HG03378 (cell line): ENCODE results near the gene UNC79.

Experiments
- ATAC-seq: cut with Tn5 transposase; IDR thresholded peaks from one replicate; pipeline ENCODE4 v1.9.1; 2021; ENCODE audit warnings: mild to moderate bottlenecking, moderate library complexity; ENCODE audit not compliant: unreplicated experiment

UNC79 gene

DNA sequence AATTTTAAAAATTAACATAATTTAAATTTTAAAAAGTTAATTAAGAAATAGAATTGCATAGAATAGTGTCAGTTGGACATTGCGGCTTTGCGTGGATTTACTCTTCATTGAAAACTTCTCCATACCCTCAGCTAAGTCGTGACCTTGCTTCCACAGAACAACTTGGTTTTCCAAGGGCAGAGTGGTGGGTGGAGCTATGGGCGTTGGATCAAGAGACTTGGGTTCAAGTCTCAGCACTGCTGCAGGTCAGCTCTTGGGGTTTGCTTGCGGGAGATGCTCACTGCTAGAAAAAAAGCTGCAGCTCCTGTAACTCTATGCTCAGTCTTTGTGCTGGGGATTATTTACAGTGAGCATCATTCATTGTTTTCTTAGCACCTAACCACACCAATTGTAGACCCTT is 223.9 kb downstream of the UNC79 start:
- no peak for ATAC-seq

DNA sequence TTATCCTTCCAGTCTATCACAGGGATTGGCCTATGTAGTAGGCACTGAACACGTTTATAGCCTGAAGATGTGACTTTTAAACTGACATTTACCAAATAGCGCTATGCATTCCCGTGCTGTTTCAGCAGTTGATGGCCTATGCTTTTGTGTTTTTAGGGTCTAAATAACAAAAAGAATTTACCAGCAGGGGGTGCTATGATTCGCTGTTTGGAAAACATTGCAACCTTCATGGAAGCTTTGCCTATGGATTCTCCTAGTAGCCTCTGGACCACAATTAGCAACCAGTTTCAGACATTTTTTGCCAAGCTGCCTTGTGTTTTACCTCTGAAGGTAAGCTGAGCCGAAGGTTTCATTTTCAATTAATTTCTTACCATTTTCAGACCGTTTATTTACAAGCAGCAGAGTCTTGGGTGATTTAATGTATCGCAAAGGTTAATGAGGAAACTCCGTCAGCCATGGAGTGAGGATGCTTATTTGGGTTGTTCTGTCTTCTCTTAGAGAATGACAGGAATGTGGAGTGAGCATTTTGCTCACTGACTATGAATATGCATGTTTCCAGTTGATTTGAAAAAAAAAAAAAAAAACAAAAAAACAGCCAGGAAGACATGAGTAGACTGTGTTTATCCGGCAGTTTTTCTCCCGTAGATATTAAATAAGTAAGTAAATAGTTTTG is 224.5 kb downstream of the UNC79 start:
- no peak for ATAC-seq

- ATAC-seq = no peak
Observed at GRCh38 chr14:93657875-93658274, 227.1 kb downstream of the UNC79 start.

- ATAC-seq = no peak
Observed at GRCh38 chr14:93663317-93663716, 232.6 kb downstream of the UNC79 start.

DNA sequence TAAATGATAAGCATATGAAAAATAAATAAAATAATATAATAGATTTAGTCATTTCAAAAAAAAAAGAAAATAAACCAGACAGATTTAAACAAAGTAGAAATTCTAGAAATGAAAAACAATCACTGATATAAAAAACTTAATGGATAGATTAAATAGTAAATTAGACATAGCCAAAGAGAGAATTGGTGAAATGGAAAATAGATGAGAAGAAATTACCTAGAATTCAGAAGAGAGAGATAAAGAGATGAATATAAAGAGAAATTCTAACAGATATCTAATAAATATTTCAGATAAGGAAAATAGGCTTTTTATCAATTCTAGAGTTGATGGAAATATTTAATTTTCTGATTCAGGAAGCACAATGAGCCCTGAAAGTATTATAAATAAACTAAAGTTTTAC is 234.4 kb downstream of the UNC79 start:
- no peak for ATAC-seq

- ATAC-seq = no peak
Observed at GRCh38 chr14:93669632-93670031, 238.9 kb downstream of the UNC79 start.

DNA sequence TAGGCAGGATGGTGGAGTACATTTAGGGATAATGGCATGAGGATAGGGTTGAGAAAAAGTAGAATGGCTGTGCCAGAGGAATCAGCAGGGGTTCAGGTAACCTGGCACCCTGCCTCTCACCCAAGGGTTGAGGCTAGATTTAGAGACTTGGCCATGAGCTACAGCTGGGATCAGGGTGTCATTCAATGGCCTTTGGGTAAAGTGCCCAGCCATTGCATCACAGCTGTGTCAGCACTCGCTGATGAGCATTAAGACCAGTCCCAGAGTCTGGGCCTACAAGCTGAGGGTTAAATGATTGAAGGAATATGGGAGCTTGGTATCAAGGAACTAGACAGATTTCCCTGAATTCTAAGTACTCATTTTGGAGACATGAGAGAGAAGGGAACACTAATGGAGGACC is 243.6 kb downstream of the UNC79 start:
- ATAC-seq = no peak

- no peak for ATAC-seq
Observed at GRCh38 chr14:93675651-93676050, 244.9 kb downstream of the UNC79 start.

GRCh38 chr14:93676416-93676958 is 245.7 kb downstream of the UNC79 start:
- ATAC-seq = no peak

DNA sequence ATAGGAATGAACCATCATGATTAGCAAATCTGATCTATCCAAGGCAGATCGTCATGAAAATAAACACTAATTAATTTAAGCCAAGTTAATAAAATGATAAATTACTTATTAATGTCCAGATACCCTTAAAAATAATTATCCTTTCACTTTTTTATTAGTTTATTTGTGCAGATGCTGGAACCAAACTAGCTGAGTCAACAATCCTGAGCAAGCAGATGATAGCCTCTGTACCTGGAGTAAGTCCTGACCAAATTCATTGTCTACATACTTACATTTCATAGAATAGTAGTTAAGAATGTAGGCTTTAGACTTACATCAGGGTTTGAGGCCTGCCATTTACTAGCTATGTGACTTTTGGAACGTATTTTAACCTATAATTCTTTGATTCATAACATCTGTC is 251.7 kb downstream of the UNC79 start:
- ATAC-seq = no peak

GRCh38 chr14:93683226-93683625 is 252.5 kb downstream of the UNC79 start:
- ATAC-seq = no peak

DNA sequence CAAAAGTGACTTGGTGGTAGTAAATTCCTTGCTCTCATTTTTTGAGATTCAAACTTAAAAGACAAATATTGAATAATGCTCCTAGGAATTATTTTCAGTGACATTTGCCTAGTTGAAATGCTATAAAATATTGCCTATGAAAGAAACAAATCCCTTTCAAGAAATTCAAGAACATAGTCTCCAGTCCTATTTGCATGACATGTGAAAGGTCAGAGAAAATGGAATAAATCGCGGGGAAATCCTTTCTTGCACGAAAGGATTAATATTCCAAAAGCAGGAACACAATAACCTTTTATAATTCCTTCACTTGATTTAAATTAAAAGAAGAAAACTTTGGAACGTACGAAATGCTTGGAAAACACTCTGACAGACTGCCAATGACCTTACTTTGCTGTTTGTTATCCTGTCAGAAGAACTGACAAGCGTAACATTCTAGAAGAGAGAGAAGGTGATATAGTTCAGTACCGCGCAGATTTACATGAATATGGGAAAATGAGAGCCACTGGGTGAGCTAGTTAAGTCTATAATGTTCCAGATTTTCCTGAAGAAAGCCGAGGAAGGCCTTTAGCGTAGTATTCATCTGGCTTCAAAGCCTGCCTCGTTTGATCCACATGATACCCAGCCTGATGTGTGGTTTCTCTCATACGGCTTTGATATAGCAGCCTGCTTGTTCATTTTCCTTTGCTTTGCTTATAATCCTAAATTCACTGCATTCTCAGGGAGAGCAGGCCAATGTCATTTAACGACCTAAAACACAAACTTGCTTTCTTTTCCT is 254.6 kb downstream of the UNC79 start:
- ATAC-seq = no peak

- ATAC-seq = no peak
Observed at GRCh38 chr14:93686268-93686667, 255.5 kb downstream of the UNC79 start.

DNA sequence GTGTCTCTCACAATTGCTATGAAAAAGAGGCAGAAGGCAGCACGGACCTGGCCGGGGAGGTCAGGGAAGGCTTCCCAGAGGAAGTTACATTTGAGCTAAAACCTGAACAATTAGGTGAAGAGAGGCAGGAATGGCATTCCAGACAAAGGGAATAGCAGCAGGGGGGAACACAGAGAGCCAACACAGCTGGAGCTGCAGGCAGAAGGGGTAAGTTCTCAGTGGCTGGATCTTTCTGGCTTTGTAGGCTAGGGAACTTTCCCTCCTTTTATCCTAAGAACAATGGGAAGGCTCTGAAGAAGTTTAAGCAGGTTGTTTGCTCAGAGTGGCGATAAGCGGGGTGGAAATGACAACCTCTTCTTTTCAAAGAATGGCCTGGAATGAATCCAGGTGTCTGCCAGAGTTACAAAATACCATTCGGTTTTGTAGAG is 257.5 kb downstream of the UNC79 start:
- no peak for ATAC-seq

GRCh38 chr14:93688820-93689219 is 258.1 kb downstream of the UNC79 start:
- no peak for ATAC-seq

DNA sequence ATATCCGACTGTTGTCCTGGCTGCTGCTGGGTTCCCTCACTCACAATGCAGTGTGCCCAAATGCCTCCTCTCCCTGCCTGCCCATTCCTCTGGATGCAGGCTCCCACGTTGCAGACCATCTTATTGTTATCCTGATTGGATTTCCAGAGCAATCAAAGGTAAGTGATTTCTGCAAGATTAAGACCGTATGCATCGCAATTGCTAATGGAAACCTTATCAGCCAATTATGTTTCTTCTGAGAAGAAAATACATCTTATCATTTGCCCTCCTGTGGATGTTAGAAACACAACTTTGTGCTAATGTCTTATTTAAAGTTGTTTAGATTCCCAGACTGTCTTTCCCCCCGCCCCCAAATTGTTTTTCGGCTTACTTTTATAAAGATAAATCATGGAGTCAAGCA is 259.4 kb downstream of the UNC79 start:
- no peak for ATAC-seq

DNA sequence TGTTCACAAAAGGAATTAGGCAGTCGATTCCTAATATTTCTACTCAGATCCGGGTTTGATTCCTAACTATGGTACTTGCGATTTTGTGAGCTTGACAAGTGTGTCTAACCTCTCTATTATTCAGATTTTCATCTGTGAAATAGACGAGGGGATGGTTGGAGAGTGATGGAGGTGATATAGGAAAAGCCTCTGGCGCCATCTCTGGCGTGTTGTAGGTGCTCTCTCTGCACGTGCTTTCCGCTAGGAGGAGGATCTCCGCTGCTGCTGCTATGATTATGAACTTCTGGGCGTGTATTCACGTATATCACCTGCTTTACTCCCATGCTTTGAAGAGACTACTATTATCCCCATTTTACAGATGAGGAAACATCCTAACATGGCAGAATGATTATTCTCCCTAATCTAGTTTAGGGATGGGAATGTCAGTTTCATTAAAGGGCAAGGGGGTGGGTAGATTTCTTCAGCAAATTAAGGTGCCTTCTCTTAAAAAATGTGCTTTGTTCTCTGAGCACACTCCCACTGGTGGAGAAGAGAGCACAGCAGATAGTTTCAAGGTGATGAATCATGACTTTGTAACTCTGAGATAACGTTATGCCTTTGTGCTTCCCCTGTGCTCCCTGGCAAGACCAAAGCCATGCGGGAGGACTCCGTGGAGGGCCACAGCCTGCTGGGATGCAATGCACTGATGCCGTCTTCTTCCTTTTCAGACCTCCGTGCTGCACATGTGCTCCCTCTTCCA is 260.5 kb downstream of the UNC79 start:
- no peak for ATAC-seq

- no peak for ATAC-seq
Observed at GRCh38 chr14:93693914-93694313, 263.2 kb downstream of the UNC79 start.

- no peak for ATAC-seq
Observed at GRCh38 chr14:93700928-93701327, 270.2 kb downstream of the UNC79 start.

GRCh38 chr14:93701562-93701961 is 270.8 kb downstream of the UNC79 start:
- no peak for ATAC-seq

- ATAC-seq = no peak
Observed at GRCh38 chr14:93702946-93703345, 272.2 kb downstream of the UNC79 start.

DNA sequence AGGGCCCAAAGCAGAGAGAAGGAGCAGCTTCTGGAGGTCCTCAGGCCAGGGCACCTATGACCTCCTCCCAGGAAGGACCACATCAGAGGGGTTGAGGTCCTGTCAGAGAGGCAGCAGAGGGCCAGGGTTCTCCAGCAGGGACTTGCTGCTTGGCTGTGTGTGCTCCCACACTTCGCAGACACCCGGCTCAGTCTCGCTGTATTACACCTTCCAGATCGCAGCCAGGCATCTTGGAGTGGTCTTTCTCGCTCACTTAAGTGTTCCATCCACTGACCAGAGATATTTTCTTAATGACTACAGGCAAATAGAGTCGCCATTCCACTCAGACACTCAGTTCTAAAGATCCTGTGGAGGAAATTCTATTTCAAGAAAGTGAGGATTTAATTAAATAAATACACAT is 273.2 kb downstream of the UNC79 start:
- ATAC-seq = no peak
